H1 (cell line): ENCODE data around the gene CNGA4. TPM values are rescaled to one million over a fixed set of nuclear protein-coding genes. Genes with fewer than 3 reads are reported as not detected.

Experiments used
- CTCF ChIA-PET: fragments of 300-600 bp; sonication (Branson Sonifier 250); formaldehyde crosslinking; loops from one replicate; lab custom pipeline; 2021; ENCODE audit not compliant: partially characterized antibody; lab: Charles Lee
- POLR2A ChIA-PET: fragments of 300-600 bp; sonication (Branson Sonifier 250); formaldehyde crosslinking; loops from one replicate; lab custom pipeline; 2021; ENCODE audit warnings: inconsistent platforms; ENCODE audit not compliant: partially characterized antibody; lab: Charles Lee
- DNase-seq, 2 experiments: peaks; one replicate each; pipeline versions ENCODE4 v3.0.0 to v3.0.0-alpha.2; 2010 to 2022; ENCODE audit warnings: low spot score in 2 of 2, low read depth in 1 of 2, mixed read lengths in 1 of 2
- FAIRE-seq: peaks from 2 replicates; lab custom pipeline; 2011; peaks lifted over from hg19 to GRCh38; lab: Jason Lieb, UNC
- H2AFZ ChIP-seq: 2 replicates; pipeline ENCODE4 v1.8.1; 2012; ENCODE audit warnings: low read length, inconsistent platforms
- H2AK5ac ChIP-seq: 2 replicates; pipeline ENCODE4 v1.6.1; 2013; ENCODE audit warnings: low read depth, low read length
- H2BK120ac ChIP-seq: replicated peaks from 2 replicates; pipeline ENCODE3; 2013; ENCODE audit warnings: low read depth, low read length, inconsistent platforms
- H2BK12ac ChIP-seq: 2 replicates; pipeline ENCODE4 v1.6.1; 2013; ENCODE audit warnings: low read depth, low read length
- H2BK15ac ChIP-seq: 2 replicates; pipeline ENCODE4 v1.6.1; 2013; ENCODE audit warnings: low read length
- H2BK20ac ChIP-seq: 2 replicates; pipeline ENCODE4 v1.6.1; 2013; ENCODE audit warnings: low read length
- H2BK5ac ChIP-seq: 2 replicates; pipeline ENCODE4 v1.6.1; 2013; ENCODE audit warnings: low read depth, low read length
- H3K14ac ChIP-seq: 2 replicates; pipeline ENCODE4 v1.6.1; 2013; ENCODE audit warnings: inconsistent platforms; ENCODE audit not compliant: insufficient read length
- H3K18ac ChIP-seq: 2 replicates; pipeline ENCODE4 v1.6.1; 2013; ENCODE audit warnings: low read length; ENCODE audit errors: extremely low read depth
- H3K23ac ChIP-seq: 2 replicates; pipeline ENCODE4 v1.6.1; 2013; ENCODE audit warnings: inconsistent platforms; ENCODE audit not compliant: insufficient read length
- H3K23me2 ChIP-seq: 2 replicates; pipeline ENCODE4 v1.6.1; 2013; ENCODE audit warnings: low read depth, low read length
- H3K27ac ChIP-seq: 2 replicates; pipeline ENCODE4 v1.6.1; 2011; ENCODE audit warnings: low read depth, low read length, inconsistent platforms
- H3K27me3 ChIP-seq, 4 experiments: replicated peaks in 1 of 4; 1 replicate in 1 of 4; 2 replicates in 3 of 4; pipeline versions ENCODE4 v1.6.1 to v1.8.1; 2011 to 2013; ENCODE audit warnings: low read length in 3 of 4, mild to moderate bottlenecking in 3 of 4, inconsistent platforms in 2 of 4, mixed read lengths in 2 of 4, moderate library complexity in 1 of 4; ENCODE audit not compliant: control insufficient read depth in 3 of 4, insufficient read depth in 3 of 4; ENCODE audit errors: extremely low read depth in 1 of 4
- H3K36me3 ChIP-seq, 4 experiments: 2 replicates each; pipeline versions ENCODE4 v1.6.1 to v1.8.1; 2011 to 2013; ENCODE audit warnings: mild to moderate bottlenecking in 4 of 4, low read length in 3 of 4, moderate library complexity in 2 of 4, control low read depth in 1 of 4, inconsistent platforms in 1 of 4; ENCODE audit not compliant: insufficient read depth in 4 of 4, control insufficient read depth in 2 of 4
- H3K4ac ChIP-seq: replicated peaks from 2 replicates; pipeline ENCODE3; 2013; ENCODE audit warnings: low read length, low read depth, mixed read lengths, inconsistent platforms; ENCODE audit not compliant: insufficient read length
- H3K4me1 ChIP-seq, 4 experiments: replicated peaks in 1 of 4; 1 replicate in 1 of 4; 2 replicates in 3 of 4; pipeline versions ENCODE4 v1.6.1 to v1.8.1; 2011 to 2013; ENCODE audit warnings: low read length in 3 of 4, inconsistent platforms in 2 of 4, mixed read lengths in 1 of 4; ENCODE audit not compliant: insufficient read depth in 4 of 4, control insufficient read depth in 3 of 4
- H3K4me2 ChIP-seq, 2 experiments: 2 replicates each; pipeline versions ENCODE4 v1.6.1 to v1.8.1; 2011 to 2013; ENCODE audit warnings: low read depth in 2 of 2, low read length in 2 of 2, control low read depth in 1 of 2, inconsistent platforms in 1 of 2, mild to moderate bottlenecking in 1 of 2; ENCODE audit not compliant: insufficient read depth in 1 of 2
- H3K4me3 ChIP-seq, 4 experiments: fragments of 200-600, 300-600 bp in 1 of 4; sonication (generic), shearing (Covaris generic), sonication (Bioruptor Twin) in 1 of 4; 2 replicates each; pipeline versions ENCODE4 v1.5.1 to v1.8.1; 2011 to 2016; ENCODE audit warnings: low read length in 4 of 4, low read depth in 3 of 4, control low read depth in 2 of 4, inconsistent platforms in 2 of 4, mild to moderate bottlenecking in 2 of 4, mixed read lengths in 1 of 4, moderate library complexity in 1 of 4; ENCODE audit not compliant: insufficient read depth in 2 of 4; ENCODE audit errors: extremely low read depth in 1 of 4
- H3K56ac ChIP-seq: replicated peaks from 2 replicates; pipeline ENCODE3; 2013; ENCODE audit warnings: low read depth, mild to moderate bottlenecking, mixed read lengths, low read length, inconsistent platforms; ENCODE audit not compliant: insufficient read length
- H3K79me1 ChIP-seq: 2 replicates; pipeline ENCODE4 v1.6.1; 2013; ENCODE audit warnings: low read depth, low read length, control low read depth
- H3K79me2 ChIP-seq, 2 experiments: 2 replicates each; pipeline versions ENCODE4 v1.6.1 to v1.8.1; 2012 to 2013; ENCODE audit warnings: low read length in 2 of 2, mild to moderate bottlenecking in 2 of 2, inconsistent platforms in 1 of 2; ENCODE audit not compliant: insufficient read depth in 2 of 2, control insufficient read depth in 1 of 2
- H3K9ac ChIP-seq, 4 experiments: replicated peaks in 1 of 4; 1 replicate in 1 of 4; 2 replicates in 3 of 4; pipeline versions ENCODE4 v1.6.1 to v1.8.1; 2011 to 2013; ENCODE audit warnings: low read depth in 3 of 4, low read length in 3 of 4, control low read depth in 2 of 4, mild to moderate bottlenecking in 2 of 4, moderate library complexity in 2 of 4, inconsistent platforms in 1 of 4; ENCODE audit errors: extremely low read depth in 1 of 4
- H3K9me3 ChIP-seq, 2 experiments: 2 replicates each; pipeline versions ENCODE4 v1.6.1 to v1.8.1; 2012 to 2013; ENCODE audit warnings: mild to moderate bottlenecking in 2 of 2, moderate library complexity in 2 of 2, control low read depth in 1 of 2, inconsistent platforms in 1 of 2, low read depth in 1 of 2, low read length in 1 of 2, mixed read lengths in 1 of 2; ENCODE audit not compliant: insufficient read depth in 2 of 2
- H4K20me1 ChIP-seq, 2 experiments: replicated peaks in 1 of 2; 2 replicates each; pipeline versions ENCODE3 to v1.8.1; 2011 to 2013; ENCODE audit warnings: inconsistent platforms in 2 of 2, low read length in 2 of 2, mild to moderate bottlenecking in 1 of 2; ENCODE audit not compliant: insufficient read depth in 2 of 2, control insufficient read depth in 1 of 2
- H4K5ac ChIP-seq: 2 replicates; pipeline ENCODE4 v1.6.1; 2013; ENCODE audit warnings: low read length, low read depth, mixed read lengths, inconsistent platforms; ENCODE audit not compliant: insufficient read length
- H4K8ac ChIP-seq: 2 replicates; pipeline ENCODE4 v1.8.0; 2013; ENCODE audit warnings: mild to moderate bottlenecking, moderate library complexity, low read length, inconsistent platforms; ENCODE audit not compliant: insufficient read depth; ENCODE audit errors: extremely low read depth
- H4K91ac ChIP-seq: replicated peaks from 2 replicates; pipeline ENCODE3; 2013; ENCODE audit warnings: low read length, mixed read lengths, inconsistent platforms; ENCODE audit not compliant: insufficient read length
- ASH2L ChIP-seq: fragments of 200-600, 300-600 bp; sonication (generic); IDR thresholded peaks from one replicate; pipeline ENCODE4 v1.7.1; 2017; ENCODE audit warnings: low read length
- CTBP2 ChIP-seq: IDR thresholded peaks from 2 replicates; pipeline ENCODE4 v1.7.0; 2011; ENCODE audit warnings: borderline replicate concordance, mild to moderate bottlenecking, moderate library complexity, mixed read lengths, low read length; ENCODE audit not compliant: insufficient read depth, insufficient read length
- EGR1 ChIP-seq: IDR thresholded peaks from 2 replicates; pipeline ENCODE4 v1.6.1; 2011; ENCODE audit warnings: low read depth, low read length, borderline replicate concordance
- EP300 ChIP-seq, 2 experiments: IDR thresholded peaks; 1 replicate in 1 of 2; 2 replicates in 1 of 2; pipeline ENCODE4 v1.6.1; 2011 to 2012; ENCODE audit warnings: low read depth in 2 of 2, low read length in 2 of 2, mild to moderate bottlenecking in 2 of 2, borderline replicate concordance in 1 of 2, inconsistent platforms in 1 of 2, moderate library complexity in 1 of 2
- EZH2 ChIP-seq: fragments of 200-600 bp; sonication (generic); IDR thresholded peaks from 2 replicates; pipeline ENCODE4 v1.7.1; 2012; ENCODE audit warnings: low read depth, mild to moderate bottlenecking, moderate library complexity, low read length, inconsistent platforms; ENCODE audit not compliant: severe bottlenecking
- FOSL1 ChIP-seq: IDR thresholded peaks from 2 replicates; pipeline ENCODE4 v1.6.1; 2011; ENCODE audit warnings: mild to moderate bottlenecking, low read depth, low read length, moderate library complexity; ENCODE audit not compliant: insufficient read depth
- GTF2F1 ChIP-seq: IDR thresholded peaks from 2 replicates; pipeline ENCODE4 v1.6.1; 2012; ENCODE audit warnings: low read depth, low read length, improper control_type of control experiment, borderline replicate concordance
- JUN ChIP-seq: IDR thresholded peaks from 2 replicates; pipeline ENCODE4 v1.6.1; 2011; ENCODE audit warnings: low read depth, mild to moderate bottlenecking, improper control_type of control experiment, low read length
- KDM4A ChIP-seq: IDR thresholded peaks from one replicate; pipeline ENCODE4 v1.7.1; 2012; ENCODE audit warnings: low read depth, mild to moderate bottlenecking, moderate library complexity, low read length, inconsistent platforms; ENCODE audit not compliant: severe bottlenecking
- NANOG ChIP-seq: IDR thresholded peaks from 2 replicates; pipeline ENCODE4 v1.6.1; 2011; ENCODE audit warnings: low read length, low read depth, mild to moderate bottlenecking, inconsistent platforms; ENCODE audit not compliant: insufficient read depth, poor library complexity, severe bottlenecking
- PHF8 ChIP-seq: fragments of 200-600 bp; sonication (generic); conservative IDR thresholded peaks from 2 replicates; pipeline ENCODE4 v1.7.1; 2012; ENCODE audit warnings: low read depth, mild to moderate bottlenecking, inconsistent platforms, low read length, moderate library complexity
- SIRT6 ChIP-seq: IDR thresholded peaks from one replicate; pipeline ENCODE4 v1.7.1; 2012; ENCODE audit warnings: low read length, inconsistent platforms
- SIX5 ChIP-seq: IDR thresholded peaks from 2 replicates; pipeline ENCODE4 v1.6.1; 2011; ENCODE audit warnings: mild to moderate bottlenecking, low read depth, low read length
- TEAD4 ChIP-seq: IDR thresholded peaks from 2 replicates; pipeline ENCODE4 v1.6.1; 2012; ENCODE audit warnings: low read depth, low read length, inconsistent platforms, mixed read lengths
- WGBS, 2 experiments: shearing (Covaris generic) in 1 of 2; methylation state at CpG; one replicate each; pipeline versions ENCODE4 v1.1.6 to v1.1.7; 2013 to 2015; ENCODE audit warnings: low lambda C conversion rate in 2 of 2, mixed read lengths in 2 of 2, inconsistent platforms in 1 of 2, low coverage in 1 of 2, missing lambda C conversion rate in 1 of 2; ENCODE audit not compliant: insufficient replicate concordance in 2 of 2, insufficient coverage in 1 of 2, insufficient read length in 1 of 2; ENCODE audit errors: extremely low coverage in 1 of 2, missing lambda C conversion rate in 1 of 2; 5-methylcytosine and 5-hydroxymethylcytosine counted together
- polyA plus RNA-seq, 7 experiments: library from polyadenylated mRNA; depleted of rRNA in 3 of 7; stranded (reverse) in 5 of 7; unstranded in 2 of 7; fragments of >200 nt in 5 of 7; fragments of 200-250 nt in 2 of 7; gene quantifications; 1 replicate in 5 of 7; 2 replicates in 1 of 7; 4 replicates in 1 of 7; pipeline versions ENCODE4 v1.2.1 to v1.2.3, GENCODE V29; 2011 to 2013; ENCODE audit warnings: missing spikeins in 2 of 7, mixed read lengths in 2 of 7
- total RNA-seq: library from RNA; stranded (reverse); fragmentation: NEBNext Ultra II Directional; extraction: Animal tissue kit (Norgen Biotek cat#: 25700); gene quantifications from 2 replicates; pipeline ENCODE4 v1.2.1, GENCODE V29; 2021

Gene CNGA4
- total and polyA plus RNA-seq, 2 of the 8 experiments (the other 6 are each of a cell fraction or from before 2014, with no cell fraction given) = 0.29 TPM; not detected in 1

DNA sequence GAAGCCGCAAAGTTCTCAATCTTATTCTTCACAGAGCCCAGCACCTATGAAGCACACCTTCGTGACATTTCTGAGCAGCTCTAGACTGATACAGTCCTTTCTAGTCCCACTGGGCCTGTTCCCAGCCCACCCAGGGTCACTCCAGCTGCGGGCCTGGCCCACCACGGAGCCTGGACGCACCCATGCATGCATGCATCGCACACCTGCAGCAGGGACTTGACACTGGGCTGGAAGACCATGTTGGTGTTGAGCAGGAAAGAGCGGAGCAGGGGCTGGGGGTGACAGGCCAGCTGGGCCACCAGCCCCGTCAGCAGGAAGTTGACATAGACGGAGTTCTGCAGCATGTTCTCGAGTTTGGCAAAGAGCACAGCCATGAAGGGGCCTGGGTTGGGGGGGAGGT, 24.4 kb upstream of the CNGA4 start:
- no peak overlapping the region for H2AFZ ChIP-seq
- H3K4me2 ChIP-seq = no peak overlapping the region
- peaks cover 2% of the 10 kb centered on the region in 2 experiments for H4K20me1 ChIP-seq
- no peak overlapping the region for H2BK120ac ChIP-seq
- no peak overlapping the region for H3K4ac ChIP-seq
- no peak overlapping the region for H3K4me3 ChIP-seq
- DNase-seq (no peak), FAIRE-seq (no peak)
- H2BK12ac ChIP-seq = no peak overlapping the region
- no peak overlapping the region for H2BK20ac ChIP-seq
- H3K23ac ChIP-seq = no peak overlapping the region
- H3K36me3 ChIP-seq = peaks cover 2 to 34% (median 17%) of the 10 kb centered on the region in 4 experiments
- no peak overlapping the region for H4K5ac ChIP-seq
- no peak overlapping the region for H4K91ac ChIP-seq
- H2BK15ac ChIP-seq = no peak overlapping the region
- no peaks in the 10 kb centered on the region for H3K79me1 ChIP-seq
- no peak overlapping the region for H3K9ac ChIP-seq
- no peaks in the 10 kb centered on the region for H3K9me3 ChIP-seq
- H2AK5ac ChIP-seq = no peak overlapping the region
- no peak overlapping the region for H3K56ac ChIP-seq
- no peak overlapping the region for H3K18ac ChIP-seq
- ChIA-PET POLR2A (interaction anchor here (1.4 kb wide), 1 partner anchor 13 kb away, joined by 3 read pairs; no protein-coding TSS in a partner anchor), CTCF (interaction anchor here (0.6 to 3.5 kb wide), 6 partner anchors 8 to 215 kb away, joined by 3 to 14 read pairs (median 4); no protein-coding TSS in a partner anchor)
- H3K4me1 ChIP-seq = no peaks in the 10 kb centered on the region
- no peaks in the 10 kb centered on the region for H3K79me2 ChIP-seq
- H2BK5ac ChIP-seq = no peak overlapping the region
- no peak overlapping the region for H4K8ac ChIP-seq
- H3K14ac ChIP-seq = no peak overlapping the region
- 94% methylated on average over 10 of the region's 10 CpGs; no CpG with 5 or more reads in 1 of the 2 experiments for WGBS, 2 experiments
- no peak overlapping the region for H3K27ac ChIP-seq
- H3K27me3 ChIP-seq = no peaks in the 10 kb centered on the region
- H3K23me2 ChIP-seq = no peaks in the 10 kb centered on the region; the same call in 1 of the 2 replicates
- TF ChIP-seq TEAD4 (no peak), KDM4A (no peak), SIRT6 (no peak), NANOG (no peak), GTF2F1 (no peak), ASH2L (no peak), PHF8 (no peak), EP300 (IDR thresholded peaks at IDR 0.05; ENCODE audit: borderline replicate concordance in 1 of 2, low read depth in 2 of 2, low read length in 2 of 2) (no peak), CTBP2 (no peak), EZH2 (no peak), JUN (no peak), FOSL1 (no peak), SIX5 (no peak), EGR1 (no peak)
